Measurements from ENCODE around the gene HNRNPA3. TPM values are rescaled to one million over a fixed set of nuclear protein-coding genes. Genes with fewer than 3 reads are reported as not detected.

Gene HNRNPA3
- total RNA-seq, 1 donor from 2014 or later = 64.4 TPM

DNA sequence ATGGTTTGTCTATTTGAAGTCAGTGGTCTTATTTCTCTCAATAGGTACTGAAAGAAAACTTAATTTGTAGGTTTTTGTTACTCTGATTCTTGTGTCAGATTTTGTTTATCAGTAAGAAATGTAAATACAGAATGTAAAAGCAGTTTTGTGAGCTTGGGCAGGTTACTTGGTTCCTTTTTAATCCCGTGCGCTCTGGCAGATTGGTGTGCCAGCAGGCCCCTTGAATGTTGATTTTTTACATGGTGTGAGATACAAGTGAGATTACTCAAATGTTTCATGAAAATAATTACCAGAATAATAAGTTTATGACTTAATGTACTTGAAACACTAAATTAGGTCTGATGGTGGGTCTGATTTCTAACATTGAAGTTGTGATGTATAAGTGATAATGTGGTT is 13.4 kb downstream of the HNRNPA3 start:
- H3K4me3 ChIP-seq (ENCODE audit: low read depth, low read length) = no peak overlapping the region
- TF ChIP-seq, protein P1, sequence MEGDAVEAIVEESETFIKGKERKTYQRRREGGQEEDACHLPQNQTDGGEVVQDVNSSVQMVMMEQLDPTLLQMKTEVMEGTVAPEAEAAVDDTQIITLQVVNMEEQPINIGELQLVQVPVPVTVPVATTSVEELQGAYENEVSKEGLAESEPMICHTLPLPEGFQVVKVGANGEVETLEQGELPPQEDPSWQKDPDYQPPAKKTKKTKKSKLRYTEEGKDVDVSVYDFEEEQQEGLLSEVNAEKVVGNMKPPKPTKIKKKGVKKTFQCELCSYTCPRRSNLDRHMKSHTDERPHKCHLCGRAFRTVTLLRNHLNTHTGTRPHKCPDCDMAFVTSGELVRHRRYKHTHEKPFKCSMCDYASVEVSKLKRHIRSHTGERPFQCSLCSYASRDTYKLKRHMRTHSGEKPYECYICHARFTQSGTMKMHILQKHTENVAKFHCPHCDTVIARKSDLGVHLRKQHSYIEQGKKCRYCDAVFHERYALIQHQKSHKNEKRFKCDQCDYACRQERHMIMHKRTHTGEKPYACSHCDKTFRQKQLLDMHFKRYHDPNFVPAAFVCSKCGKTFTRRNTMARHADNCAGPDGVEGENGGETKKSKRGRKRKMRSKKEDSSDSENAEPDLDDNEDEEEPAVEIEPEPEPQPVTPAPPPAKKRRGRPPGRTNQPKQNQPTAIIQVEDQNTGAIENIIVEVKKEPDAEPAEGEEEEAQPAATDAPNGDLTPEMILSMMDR (conservative IDR thresholded peaks at IDR 0.05; ENCODE audit: low read depth, low read length) = no peak
- no peak for DNase-seq (ENCODE audit: low read depth)

DNA sequence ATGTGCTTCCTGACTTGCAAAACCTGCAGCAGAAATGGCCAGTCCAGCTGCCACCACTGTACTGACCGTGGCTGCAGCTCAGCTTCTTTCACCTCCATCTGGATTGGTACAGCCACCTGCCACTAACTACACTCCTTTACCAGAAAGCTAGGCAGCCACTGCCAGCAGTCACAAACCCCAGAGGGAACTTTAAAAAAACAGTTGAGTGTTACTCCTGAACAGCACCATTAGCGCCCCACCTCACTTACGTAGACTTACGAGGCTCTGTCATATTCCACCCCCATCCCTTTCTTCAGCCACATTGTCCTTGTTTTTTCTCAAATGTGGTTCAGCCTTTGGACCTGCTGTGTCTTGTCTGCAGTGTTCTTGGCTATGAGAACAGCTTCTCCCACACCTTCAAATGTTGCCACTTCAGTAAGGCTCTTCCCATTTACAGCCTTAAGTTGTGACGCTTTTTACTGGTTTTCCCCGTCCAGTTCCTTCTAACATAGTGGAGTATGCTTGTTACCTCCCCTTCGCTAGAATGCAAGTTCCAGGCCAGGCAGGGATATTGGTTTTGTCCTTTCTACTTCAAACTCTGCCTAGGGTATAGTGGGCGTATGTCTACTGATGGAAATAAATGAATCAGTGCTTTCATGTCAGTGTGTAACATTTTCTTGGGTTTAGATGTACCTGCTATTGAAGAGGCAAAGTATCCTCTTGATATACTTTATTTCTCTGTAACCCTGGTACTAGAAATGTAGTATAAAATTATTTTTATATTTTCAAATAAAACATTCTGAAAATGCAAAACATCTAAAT is 17.0 kb downstream of the HNRNPA3 start:
- TF ChIP-seq, protein P1 (conservative IDR thresholded peaks at IDR 0.05; ENCODE audit: low read depth, low read length) = no peak
- DNase-seq (ENCODE audit: low read depth) = no peak
- no peak overlapping the region for H3K4me3 ChIP-seq (ENCODE audit: low read depth, low read length)

DNA sequence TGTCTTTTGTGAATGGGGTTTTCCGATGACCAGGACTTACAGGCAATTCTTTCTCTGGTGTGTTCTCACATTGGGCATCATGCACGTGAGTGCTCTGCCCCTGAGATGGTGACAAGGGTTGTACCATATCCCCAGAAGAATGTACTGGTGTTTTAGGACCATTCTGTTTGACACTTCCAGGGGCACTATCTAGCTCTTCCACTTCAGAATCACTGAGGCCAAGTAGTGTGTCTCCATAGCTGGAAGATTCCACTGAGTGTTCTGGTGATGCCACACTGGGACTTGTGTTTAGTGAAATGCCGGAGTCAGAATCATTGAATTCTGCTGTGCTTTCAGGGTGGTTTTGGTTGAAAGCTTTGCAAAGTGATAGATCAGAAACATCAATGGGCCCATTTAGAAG is 18.7 kb downstream of the HNRNPA3 start:
- H3K4me3 ChIP-seq (ENCODE audit: low read depth, low read length) = no peak overlapping the region
- DNase-seq (ENCODE audit: low read depth) = no peak
- TF ChIP-seq, protein P1 (conservative IDR thresholded peaks at IDR 0.05; ENCODE audit: low read depth, low read length) = no peak

DNA sequence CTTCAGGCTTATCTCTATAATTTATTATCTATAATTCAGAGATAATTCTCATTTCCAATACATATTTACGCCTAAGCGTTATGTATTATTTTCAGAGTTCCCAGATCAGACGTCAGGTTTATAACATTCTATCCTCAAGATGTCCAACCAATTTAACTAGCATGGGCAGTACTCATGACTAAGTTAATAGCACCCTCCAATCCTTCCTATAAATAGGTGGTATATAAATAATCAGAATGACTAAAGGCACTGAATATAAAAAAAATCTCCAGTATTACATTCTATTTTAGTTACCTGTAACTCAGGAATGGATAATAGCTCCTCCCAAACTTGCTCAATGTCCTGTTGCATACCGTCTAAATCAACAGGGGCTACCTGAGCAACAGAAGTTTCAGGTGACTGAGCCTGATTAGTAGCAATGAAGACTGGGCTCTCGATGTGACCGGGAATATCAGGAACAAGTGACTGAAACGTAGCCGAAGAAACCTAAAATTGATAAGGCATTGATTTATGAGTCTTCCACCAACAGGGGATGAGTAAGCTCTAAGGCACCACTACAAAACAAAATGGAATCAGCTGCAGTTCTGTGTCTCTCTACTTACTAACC is 19.6 kb downstream of the HNRNPA3 start:
- TF ChIP-seq, protein P1 (conservative IDR thresholded peaks at IDR 0.05; ENCODE audit: low read depth, low read length) = no peak
- H3K4me3 ChIP-seq (ENCODE audit: low read depth, low read length) = no peak overlapping the region
- no peak for DNase-seq (ENCODE audit: low read depth)

DNA sequence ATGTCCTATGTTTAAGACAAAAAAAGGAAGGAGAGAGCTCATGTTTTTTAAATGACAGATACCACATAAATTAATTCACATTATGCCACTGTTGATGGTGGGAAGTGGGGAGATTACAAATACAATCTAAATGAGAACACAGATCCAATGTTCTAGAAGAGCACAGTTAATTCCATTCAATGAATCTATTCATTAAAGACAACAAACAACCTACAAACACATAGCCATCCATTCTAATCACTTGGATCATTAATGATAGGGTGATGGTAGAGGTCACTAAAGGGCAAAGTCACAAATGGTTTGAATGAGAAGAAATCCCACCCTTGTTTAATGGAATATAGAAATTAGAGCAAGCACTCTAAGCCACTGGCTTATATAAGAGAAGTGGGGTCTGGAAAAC is 21.7 kb downstream of the HNRNPA3 start:
- TF ChIP-seq, protein P1 (conservative IDR thresholded peaks at IDR 0.05; ENCODE audit: low read depth, low read length) = no peak

DNA sequence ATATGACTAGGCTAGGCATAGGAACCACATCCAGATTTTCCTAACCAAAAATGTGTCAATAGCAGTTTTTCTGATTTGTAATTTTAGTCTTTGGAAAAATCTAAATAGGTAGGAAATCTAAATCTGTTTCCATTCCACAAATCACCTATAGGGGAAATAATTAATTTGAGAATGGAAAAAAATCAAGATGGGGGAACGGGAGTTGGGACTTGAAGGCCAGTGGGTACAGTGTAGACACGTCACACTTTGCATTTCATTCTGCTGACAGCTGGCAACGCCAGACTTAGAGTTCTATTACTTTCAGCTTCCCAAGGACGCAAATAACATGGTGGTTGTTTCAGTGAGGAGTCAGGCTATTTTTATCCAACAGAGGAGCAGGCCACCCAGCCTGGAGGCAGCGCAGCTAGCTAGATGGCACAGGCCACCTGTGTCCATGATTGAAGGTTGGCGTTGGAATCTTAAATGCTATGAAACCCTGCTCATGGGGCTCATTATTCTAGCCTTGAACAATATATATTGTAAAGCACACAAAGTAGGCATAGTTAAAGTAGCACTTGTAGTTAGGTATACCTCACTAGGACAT is 23.4 kb downstream of the HNRNPA3 start:
- TF ChIP-seq, protein P1 (conservative IDR thresholded peaks at IDR 0.05; ENCODE audit: low read depth, low read length) = no peak
- no peak overlapping the region for H3K4me3 ChIP-seq (ENCODE audit: low read depth, low read length)
- DNase-seq (ENCODE audit: low read depth) = no peak

More for the DNA sequence above, 21.7 kb downstream of the HNRNPA3 start:
- H3K4me3 ChIP-seq (ENCODE audit: low read depth, low read length) = no peak overlapping the region
- no peak for DNase-seq (ENCODE audit: low read depth)

Measured in epithelial cell of proximal tubule (primary cell).